Lower lobe of right lung (tissue), 2 donors: Measurements from ENCODE around the gene TM4SF5. TPM values are rescaled to one million over a fixed set of nuclear protein-coding genes. Genes with fewer than 3 reads are reported as not detected.

ENCODE experiments used
- ATAC-seq, 2 donors: fragments of 200-7000 bp; cut with Tn5 transposase; one replicate each; pipeline ENCODE4 v1.9.1; 2020 to 2022; ENCODE audit warnings: mild to moderate bottlenecking in 2 of 2, moderate library complexity in 2 of 2
- DNase-seq: peaks from one replicate; pipeline ENCODE4 v3.0.0-alpha.2; 2020
- H3K27ac ChIP-seq: fragments of 200-600 bp; one replicate; pipeline ENCODE4 v1.8.0; 2022
- H3K27me3 ChIP-seq: fragments of 200-600 bp; one replicate; pipeline ENCODE4 v1.8.0; 2022; ENCODE audit warnings: low read depth
- H3K36me3 ChIP-seq: fragments of 200-600 bp; one replicate; pipeline ENCODE4 v1.8.0; 2022; ENCODE audit warnings: mild to moderate bottlenecking
- H3K4me1 ChIP-seq: fragments of 200-600 bp; one replicate; pipeline ENCODE4 v1.8.0; 2022
- H3K4me3 ChIP-seq: fragments of 200-600 bp; one replicate; pipeline ENCODE4 v1.8.0; 2022; ENCODE audit warnings: mild to moderate bottlenecking
- H3K9me3 ChIP-seq: fragments of 200-600 bp; one replicate; pipeline ENCODE4 v1.8.0; 2022
- CTCF ChIP-seq: fragments of 200-600 bp; IDR thresholded peaks from one replicate; pipeline ENCODE4 v1.8.0; 2022; ENCODE audit warnings: antibody characterized with exemption, mild to moderate bottlenecking
- intact Hi-C: fragments of 100-400 bp; cut with DNase I; formaldehyde crosslinking; loops from one replicate; pipeline ENCODE4 v1.11.0; 2022
- total RNA-seq: library from RNA; stranded (reverse); fragmentation: NEBNext Ultra II Directional; extraction: Animal tissue kit (Norgen Biotek cat#: 25700); gene quantifications from one replicate; pipeline ENCODE4 v1.2.1, GENCODE V29; 2021
- donor health status: DM: no; HTN: yes; CAD: no; lungs with severe emphysema.

Gene TM4SF5
- total RNA-seq, 1 donor from 2014 or later: not detected

- ATAC-seq: no peak
- no peak for DNase-seq
- Histone ChIP-seq H3K9me3 (no peaks in the 10 kb centered on the region), H3K27me3 (no peaks in the 10 kb centered on the region), H3K4me1 (peaks cover 11% of the 10 kb centered on the region), H3K4me3 (no peak overlapping the region), H3K27ac (no peak overlapping the region), H3K36me3 (peaks cover 50% of the 10 kb centered on the region)
- no peak for TF ChIP-seq CTCF
- intact Hi-C loops: no loop called here
Observed at GRCh38 chr17:4811471-4811870, 39.8 kb downstream of the TM4SF5 start.

DNA sequence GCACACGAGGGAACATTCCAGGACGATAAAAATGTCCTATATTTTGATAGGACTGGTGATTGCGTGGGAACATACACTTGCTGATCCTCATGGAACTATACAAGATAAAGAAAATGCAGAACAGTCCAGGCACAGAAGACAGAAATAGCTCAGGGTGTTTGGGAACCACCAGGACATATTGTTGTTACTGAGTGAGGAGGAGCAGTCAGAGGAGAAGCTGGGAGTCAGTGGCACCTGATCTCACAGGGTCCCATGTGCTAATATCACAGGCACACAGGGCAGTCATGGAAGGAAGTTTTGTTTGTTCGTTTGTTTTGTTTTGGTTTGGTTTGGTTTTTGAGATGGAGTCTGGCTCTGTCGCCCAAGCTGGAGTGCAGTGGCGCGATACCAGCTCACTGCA, 41.0 kb downstream of the TM4SF5 start:
- ATAC-seq: no peak
- Histone ChIP-seq H3K4me3 (no peak overlapping the region), H3K36me3 (peaks cover 63% of the 10 kb centered on the region), H3K4me1 (peaks cover 9% of the 10 kb centered on the region), H3K27ac (no peak overlapping the region), H3K27me3 (no peaks in the 10 kb centered on the region), H3K9me3 (no peaks in the 10 kb centered on the region)
- DNase-seq: no peak
- no peak for TF ChIP-seq CTCF
- intact Hi-C loops: no loop called here

DNA sequence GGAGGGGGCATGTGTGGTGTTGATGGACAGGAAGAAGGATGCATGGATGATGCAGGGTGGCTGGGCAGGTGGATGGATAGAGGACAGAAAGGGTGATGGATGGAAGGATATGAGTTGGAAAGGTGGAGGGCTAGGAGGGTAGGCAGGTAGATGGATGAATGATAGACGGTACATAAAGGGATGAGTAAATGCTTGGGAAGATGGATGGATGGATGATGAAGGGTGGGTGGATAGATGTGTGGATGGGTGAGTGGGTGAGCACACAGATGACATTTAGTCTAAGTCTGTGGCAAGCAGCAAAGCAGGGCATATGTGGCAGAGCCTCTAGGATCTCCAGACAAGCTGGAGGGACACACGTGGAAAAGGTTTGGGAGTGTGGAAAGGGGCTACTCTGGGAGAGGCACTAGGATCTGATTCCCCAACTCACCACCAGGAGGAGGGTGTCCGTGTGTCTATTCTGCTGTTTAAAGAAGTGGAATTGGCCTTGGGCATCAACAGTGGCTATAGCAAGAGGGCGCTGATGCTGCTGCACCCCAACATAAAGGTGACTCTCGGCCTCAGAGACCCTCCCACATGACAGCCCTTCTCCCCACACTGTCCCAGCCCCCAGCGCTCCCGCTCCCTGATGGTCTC, 43.5 kb downstream of the TM4SF5 start:
- Histone ChIP-seq H3K36me3 (peaks cover 62% of the 10 kb centered on the region), H3K27me3 (no peaks in the 10 kb centered on the region), H3K4me1 (no peaks in the 10 kb centered on the region), H3K4me3 (no peak overlapping the region), H3K9me3 (no peaks in the 10 kb centered on the region), H3K27ac (no peak overlapping the region)
- TF ChIP-seq CTCF: no peak
- ATAC-seq: no peak
- intact Hi-C loops: no loop called here
- DNase-seq: no peak

- Histone ChIP-seq H3K27ac (no peak overlapping the region), H3K36me3 (peaks cover 48% of the 10 kb centered on the region), H3K27me3 (no peaks in the 10 kb centered on the region), H3K4me3 (no peak overlapping the region), H3K4me1 (no peaks in the 10 kb centered on the region), H3K9me3 (no peaks in the 10 kb centered on the region)
- no peak for ATAC-seq
- intact Hi-C loops: no loop called here
- DNase-seq: no peak
- TF ChIP-seq CTCF: no peak
Observed at GRCh38 chr17:4816826-4817225, 45.1 kb downstream of the TM4SF5 start.

DNA sequence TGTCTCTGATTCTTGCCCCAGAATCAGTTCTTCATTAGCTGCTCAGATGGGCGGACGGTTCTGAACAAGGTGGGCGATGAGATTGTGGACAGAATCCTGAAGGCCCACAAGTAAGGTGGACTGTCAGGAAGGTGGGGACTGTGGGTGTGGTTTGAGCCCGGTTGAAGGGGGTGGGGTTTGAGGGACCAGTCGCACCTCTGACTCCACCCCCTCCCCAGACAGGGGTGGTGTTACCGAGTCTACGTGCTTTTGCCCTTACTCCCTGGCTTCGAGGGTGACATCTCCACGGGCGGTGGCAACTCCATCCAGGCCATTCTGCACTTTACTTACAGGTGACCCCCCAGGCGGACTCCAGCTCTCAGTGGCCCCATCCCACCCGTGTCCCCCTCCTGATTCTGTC, 46.6 kb downstream of the TM4SF5 start:
- ATAC-seq (no peak), DNase-seq (no peak)
- intact Hi-C loops: no loop called here
- TF ChIP-seq CTCF: no peak
- Histone ChIP-seq H3K36me3 (peaks cover 57% of the 10 kb centered on the region), H3K4me3 (no peak overlapping the region), H3K27ac (no peak overlapping the region), H3K27me3 (no peaks in the 10 kb centered on the region), H3K9me3 (no peaks in the 10 kb centered on the region), H3K4me1 (no peaks in the 10 kb centered on the region)
